Adipocyte (in vitro differentiated cells): ENCODE results near the gene SPECC1.

Experiments
- DNase-seq: peaks from one replicate; pipeline ENCODE4 v3.0.0-alpha.2; 2015; ENCODE audit warnings: low read depth
- H3K27me3 ChIP-seq: replicated peaks from 2 replicates; pipeline ENCODE4 v1.7.0; 2013; ENCODE audit warnings: mild to moderate bottlenecking, low read length, moderate library complexity; ENCODE audit not compliant: control insufficient read depth, insufficient read depth
- H3K36me3 ChIP-seq: 2 replicates; pipeline ENCODE4 v1.7.0; 2013; ENCODE audit warnings: low read length, mild to moderate bottlenecking, moderate library complexity; ENCODE audit not compliant: control insufficient read depth, insufficient read depth, severe bottlenecking
- H3K4me1 ChIP-seq: 2 replicates; pipeline ENCODE4 v1.7.0; 2013; ENCODE audit warnings: mild to moderate bottlenecking, low read length, moderate library complexity; ENCODE audit not compliant: control insufficient read depth, insufficient read depth
- H3K4me3 ChIP-seq: 2 replicates; pipeline ENCODE4 v1.7.0; 2013; ENCODE audit warnings: mild to moderate bottlenecking, low read length, moderate library complexity
- H3K9ac ChIP-seq: 2 replicates; pipeline ENCODE4 v1.7.0; 2013; ENCODE audit warnings: mild to moderate bottlenecking, low read length, moderate library complexity
- H3K9me3 ChIP-seq: 2 replicates; pipeline ENCODE4 v1.7.0; 2013; ENCODE audit warnings: mild to moderate bottlenecking, low read length, moderate library complexity; ENCODE audit not compliant: control insufficient read depth

SPECC1 gene

DNA sequence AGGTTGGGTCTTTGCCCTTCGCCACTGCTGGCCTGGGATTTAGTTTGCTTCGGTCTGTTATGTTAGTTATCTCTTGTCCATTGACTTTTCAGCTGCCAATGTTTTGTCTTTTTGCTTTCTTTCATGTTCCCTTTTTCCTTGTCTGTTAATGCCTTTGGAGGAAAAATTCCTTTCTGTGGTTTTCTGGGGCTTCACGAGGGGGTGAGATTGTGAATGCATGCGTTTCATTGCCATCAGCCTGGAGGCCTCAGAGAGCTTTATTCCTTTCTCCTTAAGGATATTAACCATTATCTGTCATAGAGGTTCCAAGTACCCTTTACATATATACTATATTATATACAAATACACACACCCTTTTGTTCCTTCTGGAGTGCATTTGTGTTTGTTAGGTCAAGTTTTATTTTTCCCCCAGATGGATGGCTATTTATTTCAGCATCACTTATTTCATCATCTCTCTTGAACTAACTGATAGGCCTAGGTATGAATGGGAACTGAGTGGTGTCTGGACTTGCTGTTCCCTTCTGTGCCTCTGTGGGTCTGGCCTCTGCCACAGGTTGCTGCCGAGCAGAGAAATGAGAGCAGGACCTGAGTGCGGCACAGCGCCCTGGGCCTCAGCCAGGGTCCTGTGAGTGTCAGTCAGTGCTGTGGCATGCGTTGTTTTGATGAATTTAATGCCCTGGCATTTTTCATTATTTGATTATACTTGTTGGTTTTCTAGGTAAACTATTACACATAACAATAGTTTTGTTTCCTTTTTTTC, 264.8 kb downstream of the SPECC1 start:
- Histone ChIP-seq H3K9ac (no peak overlapping the region), H3K27me3 (no peaks in the 10 kb centered on the region), H3K4me1 (peaks cover 44% of the 10 kb centered on the region), H3K4me3 (no peak overlapping the region), H3K9me3 (no peaks in the 10 kb centered on the region), H3K36me3 (no peaks in the 10 kb centered on the region)
- no peak for DNase-seq

GRCh38 chr17:20275653-20276052, 266.5 kb downstream of the SPECC1 start:
- Histone ChIP-seq H3K9ac (no peak overlapping the region), H3K4me1 (peaks cover 28% of the 10 kb centered on the region), H3K27me3 (no peaks in the 10 kb centered on the region), H3K9me3 (no peaks in the 10 kb centered on the region), H3K4me3 (no peak overlapping the region), H3K36me3 (no peaks in the 10 kb centered on the region)
- no peak for DNase-seq

GRCh38 chr17:20276421-20276820, 267.3 kb downstream of the SPECC1 start:
- Histone ChIP-seq H3K4me3 (no peak overlapping the region), H3K9ac (no peak overlapping the region), H3K9me3 (no peaks in the 10 kb centered on the region), H3K27me3 (no peaks in the 10 kb centered on the region), H3K36me3 (peaks cover under 1% of the 10 kb centered on the region), H3K4me1 (peaks cover 27% of the 10 kb centered on the region)
- no peak for DNase-seq

DNA sequence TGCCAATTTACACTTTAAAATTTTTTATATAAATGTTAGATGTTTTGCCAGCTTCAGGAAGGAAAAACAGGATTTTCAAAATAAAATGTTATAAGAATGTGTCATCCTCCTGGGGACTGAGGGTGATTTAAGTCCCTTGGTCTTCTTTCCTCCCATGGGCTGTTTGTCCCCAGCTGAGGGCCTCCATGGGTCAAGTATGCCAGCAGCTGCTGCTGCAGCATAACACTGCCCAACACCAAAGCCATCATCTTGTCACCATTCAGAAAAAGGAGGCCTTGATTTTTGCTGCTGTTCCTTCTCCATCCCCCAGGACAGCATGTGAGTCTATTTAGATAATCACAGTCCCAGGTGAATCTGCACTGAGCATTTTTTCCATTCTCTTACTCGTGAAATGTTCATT, 269.6 kb downstream of the SPECC1 start:
- no peak for DNase-seq
- Histone ChIP-seq H3K4me1 (peaks cover 27% of the 10 kb centered on the region), H3K36me3 (peaks cover 5% of the 10 kb centered on the region), H3K9ac (no peak overlapping the region), H3K9me3 (no peaks in the 10 kb centered on the region), H3K27me3 (no peaks in the 10 kb centered on the region), H3K4me3 (no peak overlapping the region)

- no peaks in the 10 kb centered on the region for H3K9me3 ChIP-seq
- H3K27me3 ChIP-seq = no peaks in the 10 kb centered on the region
- peaks cover 5% of the 10 kb centered on the region for H3K36me3 ChIP-seq
- H3K4me3 ChIP-seq = no peak overlapping the region
- H3K4me1 ChIP-seq = peaks cover 27% of the 10 kb centered on the region
- H3K9ac ChIP-seq = no peak overlapping the region
- DNase-seq = no peak
Measured at GRCh38 chr17:20279631-20280030, 270.5 kb downstream of the SPECC1 start.

- no peak overlapping the region for H3K9ac ChIP-seq
- H3K36me3 ChIP-seq = peaks cover 5% of the 10 kb centered on the region
- peaks cover 27% of the 10 kb centered on the region for H3K4me1 ChIP-seq
- H3K4me3 ChIP-seq = no peak overlapping the region
- no peak for DNase-seq
- H3K9me3 ChIP-seq = no peaks in the 10 kb centered on the region
- H3K27me3 ChIP-seq = no peaks in the 10 kb centered on the region
Measured at GRCh38 chr17:20280051-20280450, 270.9 kb downstream of the SPECC1 start.

DNA sequence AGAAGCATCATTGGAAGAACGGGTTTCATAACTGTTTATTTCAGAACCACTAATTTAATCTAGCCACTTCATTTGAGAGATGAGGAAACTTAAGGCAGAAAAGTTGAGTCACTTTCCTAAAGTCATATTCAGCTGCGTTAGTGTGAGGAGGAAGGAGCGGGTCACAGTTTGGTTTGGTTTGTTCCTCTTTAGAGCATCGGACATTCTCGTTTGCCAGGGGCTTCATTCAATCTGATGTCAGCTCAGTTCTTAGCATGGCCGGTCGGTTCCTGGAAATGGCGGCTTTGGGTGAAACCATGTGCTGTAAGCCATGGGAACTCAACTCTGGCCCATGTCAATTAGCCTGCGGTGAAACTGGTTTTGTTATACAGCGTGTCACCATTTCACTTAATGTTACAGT, 271.7 kb downstream of the SPECC1 start:
- no peak overlapping the region for H3K9ac ChIP-seq
- H3K36me3 ChIP-seq = peaks cover 5% of the 10 kb centered on the region
- no peak overlapping the region for H3K4me3 ChIP-seq
- no peaks in the 10 kb centered on the region for H3K27me3 ChIP-seq
- H3K9me3 ChIP-seq = no peaks in the 10 kb centered on the region
- H3K4me1 ChIP-seq = peaks cover 27% of the 10 kb centered on the region
- no peak for DNase-seq

GRCh38 chr17:20281860-20282259, 272.7 kb downstream of the SPECC1 start:
- Histone ChIP-seq H3K9me3 (no peaks in the 10 kb centered on the region), H3K4me1 (peaks cover 21% of the 10 kb centered on the region), H3K4me3 (no peak overlapping the region), H3K27me3 (no peaks in the 10 kb centered on the region), H3K9ac (no peak overlapping the region), H3K36me3 (peaks cover 5% of the 10 kb centered on the region)
- no peak for DNase-seq

DNA sequence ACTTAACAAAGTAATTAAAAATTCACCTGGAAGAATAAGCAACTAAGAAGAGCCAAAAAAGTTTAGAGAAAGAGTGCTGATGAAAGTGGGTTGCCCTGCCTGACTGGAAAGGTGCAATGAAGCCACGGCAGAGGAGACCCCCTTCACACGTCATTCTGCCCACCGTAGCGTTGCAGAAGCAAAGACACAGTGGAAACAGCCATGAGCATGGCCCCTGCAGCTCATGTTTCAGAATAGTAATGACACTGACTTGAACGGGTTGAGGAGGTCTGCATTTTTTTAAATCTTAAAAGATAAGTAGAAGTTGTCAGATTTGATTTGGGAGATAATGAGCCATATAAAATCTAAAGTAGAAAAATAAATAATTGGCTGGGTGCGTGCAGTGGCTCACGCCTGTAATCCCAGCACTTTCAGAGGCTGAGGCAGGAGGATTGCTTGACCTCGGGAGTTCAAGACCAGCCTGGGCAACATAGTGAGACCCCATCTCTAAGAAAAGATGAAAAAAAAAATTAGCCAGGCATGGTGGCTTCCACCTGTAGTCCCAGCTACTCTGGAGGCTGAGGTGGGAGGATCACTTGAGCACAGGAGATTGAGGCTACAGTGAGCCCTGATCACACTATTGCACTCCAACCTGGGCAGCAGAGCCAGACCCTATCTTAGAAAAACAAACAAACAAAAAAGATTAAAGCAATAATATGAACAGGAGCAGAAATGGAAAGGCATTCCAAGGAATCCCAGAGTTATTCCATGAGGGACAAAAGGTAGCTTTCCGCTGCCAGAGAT, 273.6 kb downstream of the SPECC1 start:
- H3K36me3 ChIP-seq = peaks cover 5% of the 10 kb centered on the region
- DNase-seq = no peak
- no peaks in the 10 kb centered on the region for H3K9me3 ChIP-seq
- H3K9ac ChIP-seq = no peak overlapping the region
- no peaks in the 10 kb centered on the region for H3K27me3 ChIP-seq
- no peak overlapping the region for H3K4me3 ChIP-seq
- H3K4me1 ChIP-seq = peaks cover 12% of the 10 kb centered on the region

GRCh38 chr17:20284022-20284421, 274.9 kb downstream of the SPECC1 start:
- peak; percentile 78 for DNase-seq

GRCh38 chr17:20284570-20285295, 275.6 kb downstream of the SPECC1 start:
- peaks cover 8% of the 10 kb centered on the region for H3K36me3 ChIP-seq
- H3K27me3 ChIP-seq = no peaks in the 10 kb centered on the region
- no peaks in the 10 kb centered on the region for H3K9me3 ChIP-seq
- H3K4me3 ChIP-seq = no peak overlapping the region
- H3K9ac ChIP-seq = no peak overlapping the region
- peak; percentile 15 for DNase-seq
- H3K4me1 ChIP-seq = no peaks in the 10 kb centered on the region

More at GRCh38 chr17:20284022-20284421, 274.9 kb downstream of the SPECC1 start:
- no peaks in the 10 kb centered on the region for H3K9me3 ChIP-seq
- no peak overlapping the region for H3K9ac ChIP-seq
- H3K36me3 ChIP-seq = peaks cover 8% of the 10 kb centered on the region
- no peak overlapping the region for H3K4me3 ChIP-seq
- H3K27me3 ChIP-seq = no peaks in the 10 kb centered on the region
- peaks cover under 1% of the 10 kb centered on the region for H3K4me1 ChIP-seq
